Neural cell (in vitro differentiated cells): ENCODE results near the gene NFILZ.

Experiments
- CTCF ChIP-seq: fragments of 450-650 bp; IDR thresholded peaks from 2 replicates; pipeline ENCODE4 v1.5.1; 2014; ENCODE audit warnings: antibody characterized with exemption, mild to moderate bottlenecking, moderate library complexity; ENCODE audit not compliant: poor library complexity, severe bottlenecking
- EZH2 ChIP-seq: fragments of 200-600, 300-800 bp; shearing (Covaris generic), sonication (generic); IDR thresholded peaks from 2 replicates; pipeline ENCODE4 v1.6.1; 2014; ENCODE audit warnings: antibody characterized with exemption, low read length, borderline replicate concordance, mild to moderate bottlenecking; ENCODE audit not compliant: insufficient read depth, poor library complexity, severe bottlenecking

- TF ChIP-seq EZH2 (no peak), CTCF (no peak)
Observed at GRCh38 chr19:8616861-8617260, 13.6 kb upstream of the NFILZ start.
